COLO829 (cell line): ENCODE data around the gene NAT8L.

Source experiments
- DNase-seq: peaks from one replicate; pipeline ENCODE4 v3.0.0; 2012; ENCODE audit warnings: low spot score

NAT8L gene

DNA sequence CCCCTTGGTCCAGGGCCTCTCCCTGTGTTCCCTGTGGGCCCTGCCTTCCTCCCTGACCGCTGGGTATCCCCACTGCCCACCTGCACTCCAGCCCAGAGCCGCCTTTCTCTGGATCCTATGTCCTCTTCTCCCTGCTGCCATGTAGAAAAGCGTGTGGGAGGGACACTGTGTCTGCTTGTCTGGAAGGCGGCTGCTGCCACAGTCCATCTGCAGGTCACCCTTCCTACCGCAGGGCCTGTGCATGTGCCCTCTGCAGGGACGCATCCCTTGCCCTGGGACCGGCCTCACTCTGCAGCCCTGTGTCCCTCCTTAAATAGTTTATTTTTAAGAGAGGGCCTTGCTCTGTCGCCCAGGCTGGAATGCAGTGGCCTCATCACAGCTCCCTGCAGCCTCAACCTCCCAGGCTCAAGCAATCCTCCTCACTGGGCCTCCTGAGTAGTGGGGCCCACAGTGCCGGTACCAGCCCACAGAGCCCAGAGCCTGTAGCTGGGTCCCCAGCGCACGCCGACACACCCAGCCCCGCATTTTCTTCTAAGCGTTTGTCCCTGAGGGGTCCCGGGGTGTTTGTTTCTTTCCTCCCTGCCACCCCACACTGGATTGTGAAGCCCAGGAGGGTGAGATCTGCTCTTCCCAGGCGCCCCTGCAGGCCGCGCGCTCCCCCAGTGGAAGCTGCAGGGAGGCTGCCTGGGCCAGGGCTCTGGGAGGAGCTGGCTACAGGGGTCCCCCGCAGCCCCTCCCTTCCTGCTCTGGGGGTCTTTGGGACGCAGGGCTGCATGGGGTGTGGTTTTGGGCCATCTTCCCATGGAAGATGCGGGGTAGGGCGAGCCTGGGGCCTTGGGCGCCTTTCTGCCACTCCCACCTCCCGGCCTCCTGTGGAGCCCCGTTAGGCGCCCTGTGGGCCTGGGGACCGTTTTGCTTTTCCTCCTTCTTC, 12.8 kb upstream of the NAT8L start:
- DNase-seq, result no peak

DNA sequence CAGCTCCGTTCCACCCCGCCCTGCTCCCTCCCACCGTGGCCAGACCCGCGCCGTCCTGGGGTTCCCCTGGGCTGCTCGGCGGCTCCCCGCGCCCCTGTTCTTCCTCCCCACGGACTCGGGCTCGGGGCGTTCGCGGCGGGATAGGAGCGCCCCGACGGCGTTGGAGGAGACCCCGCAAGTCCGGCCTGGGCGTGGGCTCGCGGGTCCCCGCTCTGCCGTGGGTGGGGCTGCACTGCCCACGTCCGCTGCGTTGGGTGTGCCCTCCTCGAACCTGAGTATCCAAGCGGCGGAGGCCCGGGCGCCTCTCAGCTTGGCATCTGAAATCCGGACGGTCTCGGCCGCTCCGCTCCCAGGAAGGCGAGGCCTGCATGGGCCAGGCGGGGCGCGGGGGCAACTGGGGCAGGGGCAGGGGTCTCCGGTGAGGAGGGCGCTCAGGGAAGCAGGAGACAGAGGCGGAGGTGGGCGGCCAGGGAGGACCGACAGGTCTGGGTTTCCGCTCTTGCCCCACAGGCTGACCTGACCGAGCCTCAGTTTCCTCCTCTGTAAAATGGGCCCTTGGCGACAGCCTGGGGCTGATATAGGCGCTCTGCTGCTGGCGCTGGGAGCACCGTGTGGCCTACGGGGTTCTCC, 12.0 kb upstream of the NAT8L start:
- no peak for DNase-seq

DNA sequence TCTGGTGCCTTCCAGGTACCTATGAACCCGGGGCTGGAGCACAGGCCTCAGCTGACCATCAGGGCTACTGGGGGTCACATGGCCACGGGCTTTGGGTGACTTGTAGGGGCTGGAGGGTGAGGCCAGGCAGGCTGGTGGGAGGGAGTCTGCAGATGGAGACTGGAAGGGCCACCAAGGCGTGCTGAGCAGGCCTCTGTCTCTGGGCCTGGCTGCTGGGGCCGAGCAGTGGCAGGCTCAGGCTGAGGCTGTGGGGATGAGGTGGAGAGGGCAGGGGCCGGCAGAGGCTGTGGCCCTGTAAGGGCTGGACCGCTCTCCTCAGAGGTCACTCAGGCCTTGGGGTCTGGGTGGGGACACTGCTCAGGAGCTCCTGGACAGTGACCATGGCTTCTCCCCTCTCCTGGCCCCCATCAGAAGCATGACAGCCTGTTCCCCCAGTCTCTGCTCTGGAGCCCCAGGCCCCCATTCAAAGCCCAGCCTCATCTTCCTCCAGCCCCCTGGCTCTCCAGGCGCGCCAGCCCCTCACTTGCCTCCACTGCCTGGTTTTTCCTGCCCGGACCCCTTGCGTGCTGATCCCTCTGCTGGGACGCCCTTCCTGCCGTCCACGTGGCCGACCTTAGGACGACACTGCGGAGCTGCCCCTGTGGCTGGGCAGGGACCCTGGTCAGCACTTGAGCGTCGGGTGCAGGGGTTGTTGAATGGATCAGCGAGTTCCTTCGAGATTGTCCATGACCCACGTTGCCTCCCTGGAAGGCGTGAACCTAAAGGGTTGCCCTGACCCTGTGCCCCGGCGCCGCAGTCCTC, 11.1 kb upstream of the NAT8L start:
- DNase-seq, result no peak

DNA sequence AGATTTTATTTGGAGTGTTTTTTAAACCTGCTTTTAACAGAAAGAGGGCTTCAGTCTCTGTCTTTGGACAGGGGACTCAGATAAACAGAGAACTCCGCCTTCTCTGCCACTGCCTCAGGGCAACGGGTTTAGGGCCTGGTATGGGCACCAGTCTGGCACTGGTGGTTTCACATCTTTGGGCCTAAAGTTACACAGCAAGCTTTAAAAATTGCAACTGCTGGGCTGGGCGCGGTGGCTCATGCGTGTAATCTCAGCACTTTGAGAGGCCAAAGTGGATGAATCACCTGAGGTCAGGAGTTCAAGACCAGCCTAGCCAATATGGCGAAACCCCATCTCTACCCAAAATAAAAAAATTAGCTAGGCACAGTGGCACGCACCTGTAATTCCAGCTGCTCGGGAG, 10.3 kb upstream of the NAT8L start:
- no peak for DNase-seq

DNA sequence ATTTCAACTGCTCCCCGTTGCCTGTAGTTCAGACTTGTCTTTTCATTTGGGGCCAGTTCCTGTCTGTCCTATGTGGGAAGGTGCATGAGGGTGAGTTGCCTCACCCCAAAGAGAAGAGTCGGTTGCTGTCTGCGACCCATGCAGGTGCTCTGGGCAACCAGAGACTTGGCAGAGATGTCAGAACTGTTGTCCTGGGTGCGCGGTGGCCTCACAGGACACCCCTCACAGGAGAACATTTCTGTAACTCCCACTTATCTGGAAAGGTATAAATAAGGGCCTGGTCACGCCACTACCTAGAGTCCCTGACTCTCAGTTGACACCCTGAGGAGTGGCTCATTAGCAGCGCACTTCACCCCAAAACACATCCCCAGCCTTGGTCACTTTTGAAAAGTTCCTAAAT, 9.7 kb upstream of the NAT8L start:
- no peak for DNase-seq

DNA sequence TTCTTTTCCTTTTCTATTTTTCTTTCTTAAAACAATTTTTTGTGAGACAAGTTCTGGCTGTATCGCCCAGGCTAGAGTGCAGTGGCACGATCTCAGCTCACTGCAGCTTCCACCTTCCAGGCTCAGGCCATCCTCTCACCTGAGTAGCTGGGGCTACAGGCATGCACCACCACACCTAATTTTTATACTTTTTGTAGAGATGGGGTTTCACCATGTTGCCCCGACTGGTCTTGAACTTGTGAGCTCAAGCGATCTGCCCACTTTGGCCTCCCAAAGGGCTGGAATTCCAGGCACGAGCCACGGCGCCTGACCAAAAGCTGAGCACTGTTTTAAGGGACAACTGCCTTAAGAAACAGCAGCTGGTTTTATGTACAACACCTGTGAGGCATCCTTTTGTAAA, 9.3 kb upstream of the NAT8L start:
- no peak for DNase-seq

DNA sequence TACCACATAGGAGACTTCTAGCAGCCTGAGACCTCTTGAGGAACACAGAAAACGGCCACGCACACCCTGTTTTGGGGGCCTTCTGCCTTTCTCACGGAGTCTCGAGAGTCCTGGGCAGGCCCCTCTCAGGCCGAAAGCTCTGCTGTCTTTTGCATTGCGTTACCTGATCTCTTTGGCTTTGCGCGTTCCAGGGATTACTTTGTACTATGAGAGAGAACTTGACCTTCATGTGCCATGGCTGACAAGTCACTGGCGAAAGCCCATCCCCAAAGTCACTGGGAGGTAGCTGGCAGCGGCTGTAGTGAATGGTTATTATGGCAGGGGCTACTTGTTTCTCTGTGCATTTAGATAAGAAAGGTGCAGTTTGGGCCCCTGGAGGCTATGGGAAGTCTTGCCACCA, 8.0 kb upstream of the NAT8L start:
- no peak for DNase-seq

DNA sequence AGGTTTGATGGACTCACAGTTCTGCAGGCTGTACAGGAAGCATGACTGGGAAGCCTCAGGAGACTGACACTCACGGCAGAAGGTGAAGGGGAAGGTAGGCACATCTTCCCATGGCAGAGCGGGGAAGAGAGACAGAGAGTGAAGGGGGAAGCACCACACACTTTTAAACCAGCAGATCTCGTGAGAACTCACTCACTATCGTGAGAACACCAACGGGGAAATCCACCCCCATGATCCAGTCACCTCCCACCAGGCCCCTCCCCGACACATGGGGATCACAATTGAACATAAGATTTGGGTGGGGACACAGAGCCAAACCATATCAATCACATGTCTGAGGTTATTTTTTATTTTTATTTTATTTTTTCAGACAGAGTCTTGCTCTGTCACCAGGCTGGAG, 4.9 kb upstream of the NAT8L start:
- DNase-seq, result no peak

DNA sequence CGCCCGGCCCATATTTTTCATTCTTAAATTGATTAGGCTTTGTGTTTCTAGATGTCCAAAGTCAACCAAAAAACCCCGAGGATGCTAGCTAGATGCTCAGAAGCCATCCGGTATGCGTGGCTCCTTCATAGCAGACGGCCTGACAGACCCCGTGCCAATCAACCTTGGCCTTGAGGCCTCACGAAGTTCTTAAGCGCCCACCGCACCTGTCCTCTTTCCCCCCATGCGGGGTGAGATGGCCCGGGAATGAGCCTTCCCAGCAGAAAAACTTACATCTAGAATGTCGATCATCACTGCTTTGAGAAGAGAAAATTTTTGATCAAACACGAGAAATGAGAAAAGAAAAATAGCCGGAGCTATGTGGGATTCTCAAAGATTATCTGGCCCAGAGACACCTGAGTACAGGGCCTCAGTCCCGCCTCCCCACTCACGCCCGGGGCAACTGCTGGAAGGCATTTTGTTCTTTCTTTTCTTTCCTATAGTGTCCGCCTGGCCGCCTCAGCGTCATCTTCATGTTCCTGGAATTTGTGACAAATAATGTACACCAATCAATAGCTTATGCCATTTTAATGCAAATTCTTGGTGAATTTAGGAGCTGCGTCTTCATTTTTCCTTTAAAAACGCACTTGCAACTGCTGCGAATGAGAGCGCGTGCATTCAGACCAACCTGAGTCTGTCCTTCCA, 1.6 kb upstream of the NAT8L start:
- DNase-seq, result no peak

DNA sequence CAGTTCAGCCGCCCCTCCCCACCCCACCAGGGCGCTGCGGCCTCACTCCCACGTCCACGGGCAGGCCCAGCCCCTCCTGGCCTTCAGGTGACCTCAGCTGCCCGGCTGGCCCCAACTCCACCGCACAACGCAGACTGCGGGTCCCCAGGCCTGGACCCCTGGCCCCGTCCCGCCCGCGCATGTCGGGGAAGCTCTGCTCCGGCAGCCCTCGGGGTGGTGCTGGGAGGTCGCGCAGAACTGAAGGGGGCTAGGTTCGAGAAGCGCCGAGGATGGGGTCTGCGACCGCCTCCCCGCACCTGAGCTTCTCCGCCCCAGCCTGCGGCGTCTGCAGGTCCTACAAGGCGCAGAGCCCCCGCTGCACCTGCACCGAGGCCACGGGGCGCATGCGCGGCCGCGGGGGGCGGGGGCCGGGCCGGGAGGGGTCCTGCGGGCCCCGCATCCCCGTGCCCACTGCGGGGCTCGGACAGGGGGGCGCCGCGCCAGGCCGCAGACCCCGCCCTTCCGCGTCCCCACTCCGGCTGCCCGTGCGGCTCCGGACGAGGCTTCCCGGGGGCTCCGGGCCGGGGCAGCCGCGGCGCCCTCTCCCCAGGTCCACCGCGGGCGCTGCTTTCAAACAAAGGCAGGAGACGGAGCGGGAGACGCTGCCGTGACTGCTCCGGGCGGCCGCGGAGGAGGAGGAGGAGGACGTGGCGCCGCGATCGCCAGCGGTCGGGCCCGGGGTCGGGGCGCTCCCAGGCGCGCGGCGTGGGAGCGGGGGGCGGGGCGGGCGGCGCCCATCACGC, 672 bp upstream of the NAT8L start:
- DNase-seq, result no peak

DNA sequence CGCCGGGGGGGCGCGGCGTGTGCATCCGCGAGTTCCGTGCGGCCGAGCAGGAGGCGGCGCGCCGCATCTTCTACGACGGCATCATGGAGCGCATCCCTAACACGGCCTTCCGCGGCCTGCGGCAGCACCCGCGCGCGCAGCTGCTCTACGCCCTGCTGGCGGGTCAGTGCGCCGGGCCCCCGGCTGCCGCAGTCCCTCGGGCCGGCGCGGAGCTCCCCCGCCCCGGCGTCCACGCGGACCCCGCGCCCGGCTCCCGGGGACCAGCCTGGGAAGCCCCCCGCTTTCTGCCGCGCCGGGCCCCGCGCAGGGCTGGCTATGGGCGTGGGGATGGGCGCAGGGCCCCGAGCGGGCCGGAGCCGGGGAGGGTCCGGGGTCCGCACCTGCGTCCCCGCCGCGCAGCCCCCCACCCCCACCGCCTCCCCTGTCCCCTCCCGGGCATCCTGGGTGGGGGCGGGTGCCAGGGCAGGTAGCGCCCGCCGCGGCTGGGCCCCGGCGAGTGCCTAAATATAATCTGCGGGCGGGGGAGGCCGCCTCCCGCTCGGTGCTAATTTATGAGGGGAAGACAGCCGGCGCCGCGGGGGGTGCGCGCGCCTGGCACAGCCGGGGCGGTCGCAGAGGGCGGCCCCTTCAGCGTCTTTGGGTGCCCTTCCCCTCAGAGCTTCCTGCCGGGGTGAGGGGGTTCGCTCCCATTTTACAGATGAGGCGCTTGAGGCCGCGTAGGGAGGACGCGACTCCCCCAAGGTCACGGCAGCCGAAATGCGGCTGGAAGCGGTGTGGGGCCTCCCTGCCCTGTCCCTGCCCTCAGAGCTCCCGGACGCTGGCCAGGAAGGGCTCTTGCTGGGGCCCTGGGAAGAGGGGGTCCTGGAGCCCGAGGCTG, 837 bp downstream of the NAT8L start:
- no peak for DNase-seq

DNA sequence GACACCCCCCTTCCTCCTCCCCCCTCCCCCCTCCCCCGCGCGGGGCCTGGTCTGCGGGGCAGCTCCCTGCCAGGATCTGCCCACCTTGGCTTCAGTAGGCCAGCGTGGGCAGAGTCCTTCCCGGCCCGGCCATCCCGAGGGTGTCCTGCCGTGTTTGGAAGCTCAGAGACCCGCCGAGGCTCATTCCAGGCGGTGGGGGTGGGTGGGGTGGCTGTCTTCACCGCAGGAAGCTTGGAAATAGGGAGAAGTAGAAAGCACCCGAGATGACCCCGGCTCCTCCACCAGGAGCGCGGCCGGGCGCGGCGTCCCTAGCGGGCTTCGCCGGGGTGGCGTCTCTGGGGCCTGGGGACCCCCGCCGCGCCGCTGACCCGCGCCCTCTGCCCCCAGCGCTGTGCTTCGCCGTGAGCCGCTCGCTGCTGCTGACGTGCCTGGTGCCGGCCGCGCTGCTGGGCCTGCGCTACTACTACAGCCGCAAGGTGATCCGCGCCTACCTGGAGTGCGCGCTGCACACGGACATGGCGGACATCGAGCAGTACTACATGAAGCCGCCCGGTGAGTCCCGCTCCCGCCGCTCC, 1.6 kb downstream of the NAT8L start:
- DNase-seq, result no peak

DNA sequence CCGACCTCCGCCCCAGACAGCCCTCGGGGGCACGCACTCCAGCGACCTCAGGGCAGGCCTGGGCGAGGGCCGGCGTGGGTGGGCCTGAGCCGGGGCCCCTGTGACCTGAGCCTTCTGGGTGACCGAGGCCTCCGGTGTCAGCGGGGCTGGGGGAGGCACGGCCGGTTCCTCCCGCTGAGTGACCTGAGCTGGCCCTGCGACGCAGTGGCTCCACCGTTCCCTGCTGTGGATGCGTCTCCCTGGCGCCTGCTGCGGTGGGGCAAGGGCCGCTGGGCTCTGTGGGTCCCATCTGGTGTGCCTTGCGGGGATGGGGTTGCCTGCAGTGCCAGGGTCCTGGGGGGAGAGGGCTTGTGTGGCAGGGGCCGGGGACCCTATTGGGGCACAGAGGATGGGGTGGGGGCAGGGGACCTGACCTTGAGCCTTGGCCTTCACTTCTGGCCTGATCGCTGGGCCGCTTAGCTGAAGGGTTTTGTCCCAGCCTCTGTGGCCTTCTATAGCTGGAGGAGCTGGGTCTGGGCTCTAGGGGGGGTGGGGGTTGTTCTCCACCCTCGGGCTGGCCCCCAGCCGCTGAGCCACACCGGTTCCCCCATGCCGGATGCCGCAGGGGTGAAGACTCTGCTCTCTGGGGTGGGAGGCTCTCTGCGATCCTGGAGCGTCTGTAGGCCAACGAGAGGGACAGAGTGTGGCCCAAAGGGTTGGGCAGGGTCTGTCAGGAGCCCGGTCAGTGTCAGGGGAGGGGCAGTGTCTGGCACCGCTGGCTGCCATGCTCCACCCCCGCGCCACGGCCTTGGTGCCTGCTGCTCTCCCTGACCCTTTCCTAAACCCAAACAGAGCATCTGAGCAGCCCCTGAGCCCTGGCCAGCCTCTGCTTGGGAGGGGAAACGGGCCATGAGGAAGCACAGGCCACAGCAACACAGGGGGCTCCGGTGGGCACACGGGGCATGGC, 2.3 kb downstream of the NAT8L start:
- DNase-seq, result no peak

DNA sequence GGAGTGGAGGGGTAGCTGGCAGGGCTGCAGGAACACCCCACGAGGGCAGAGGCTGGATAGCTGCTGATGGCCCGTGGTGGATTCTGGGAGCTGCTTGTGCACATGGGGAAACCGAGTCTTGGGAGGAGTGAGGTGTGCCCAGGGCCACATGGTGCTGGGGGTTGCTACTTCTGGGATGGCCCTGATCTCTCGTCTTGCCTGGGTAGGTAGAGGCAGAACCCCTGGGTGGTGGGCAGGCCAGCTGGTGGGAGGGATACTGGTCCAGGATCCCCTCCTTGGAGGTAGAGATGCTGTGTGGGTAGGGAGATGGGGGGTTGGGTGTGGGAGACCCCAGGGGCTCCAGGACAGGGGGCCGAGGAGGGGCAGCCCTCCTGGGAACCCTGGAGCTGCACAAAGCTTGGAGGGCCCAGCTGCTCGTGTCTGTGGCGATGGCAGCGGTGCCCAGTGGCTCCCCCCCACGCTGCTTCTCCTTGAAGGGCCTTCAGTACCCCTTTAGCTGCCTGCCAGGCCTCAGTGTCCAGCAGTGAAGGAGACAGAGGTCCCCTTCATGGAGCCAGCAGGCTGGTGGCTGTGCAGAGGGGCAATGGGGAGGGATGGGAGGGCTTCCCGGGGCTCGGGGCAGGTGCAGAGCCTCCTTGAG, 3.2 kb downstream of the NAT8L start:
- no peak for DNase-seq

DNA sequence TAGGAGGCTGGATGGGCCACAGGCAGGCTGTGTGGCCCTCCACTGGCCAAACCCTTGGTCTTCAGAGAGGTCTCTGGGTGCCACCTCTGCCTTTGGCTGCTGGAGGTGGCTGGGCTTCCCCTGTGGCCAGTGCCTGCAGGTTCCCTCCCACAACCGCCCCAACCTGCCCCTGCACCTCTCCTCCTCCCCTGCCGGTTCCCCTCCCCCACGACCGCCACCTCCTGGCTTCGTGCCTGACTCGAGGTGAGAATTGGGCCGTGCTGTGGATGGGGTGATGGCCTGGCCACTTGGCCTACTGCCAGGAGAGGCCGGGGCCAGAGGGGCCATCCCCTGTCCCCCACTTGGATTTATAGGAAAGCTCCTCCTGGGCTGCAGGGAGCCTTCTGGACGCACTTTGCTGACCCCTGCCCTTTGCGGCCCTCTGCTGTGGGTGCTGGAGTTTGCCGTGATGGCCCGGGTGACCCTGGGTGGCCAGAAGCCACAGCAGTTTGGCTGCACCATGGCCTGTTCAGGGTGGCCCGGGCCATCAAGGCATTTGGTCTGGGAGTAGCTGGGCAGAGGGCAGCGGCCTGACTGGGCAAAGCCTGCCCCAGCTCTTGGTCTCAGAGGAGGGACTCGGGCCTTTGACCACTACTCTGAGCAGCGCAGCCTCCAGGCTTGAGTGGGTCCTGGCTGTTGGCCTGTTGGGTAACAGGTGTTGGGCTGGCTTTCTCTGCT, 3.8 kb downstream of the NAT8L start:
- no peak for DNase-seq

DNA sequence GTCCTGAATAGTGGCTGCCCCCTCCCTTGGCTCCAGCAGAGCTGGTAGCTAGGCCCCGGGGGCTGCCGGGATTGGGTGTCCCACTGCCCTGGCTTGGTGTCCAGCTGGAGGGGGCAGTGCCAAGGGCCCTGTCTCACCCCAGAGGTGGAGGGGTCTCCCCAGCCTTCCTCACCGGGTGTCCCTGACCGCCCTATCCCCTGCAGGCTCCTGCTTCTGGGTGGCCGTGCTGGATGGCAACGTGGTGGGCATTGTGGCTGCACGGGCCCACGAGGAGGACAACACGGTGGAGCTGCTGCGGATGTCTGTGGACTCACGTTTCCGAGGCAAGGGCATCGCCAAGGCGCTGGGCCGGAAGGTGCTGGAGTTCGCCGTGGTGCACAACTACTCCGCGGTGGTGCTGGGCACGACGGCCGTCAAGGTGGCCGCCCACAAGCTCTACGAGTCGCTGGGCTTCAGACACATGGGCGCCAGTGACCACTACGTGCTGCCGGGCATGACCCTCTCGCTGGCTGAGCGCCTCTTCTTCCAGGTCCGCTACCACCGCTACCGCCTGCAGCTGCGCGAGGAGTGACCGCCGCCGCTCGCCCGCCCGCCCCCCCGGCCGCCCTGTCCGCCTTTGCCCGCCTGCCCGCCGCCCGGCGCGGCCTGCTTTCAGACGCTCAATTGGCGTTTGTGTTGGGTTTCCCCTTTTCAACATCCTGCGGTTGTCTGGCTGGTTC, 4.6 kb downstream of the NAT8L start:
- DNase-seq, result no peak
